Upper lobe of left lung (tissue), 6 donors: ENCODE measurements around the gene COG3. TPM values are rescaled to one million over a fixed set of nuclear protein-coding genes. Genes with fewer than 3 reads are reported as not detected.

Experiments
- ATAC-seq, 2 donors: fragments of 200-7000 bp; cut with Tn5 transposase; one replicate each; pipeline ENCODE4 v1.9.1; 2022; ENCODE audit warnings: mild to moderate bottlenecking in 2 of 2, moderate library complexity in 2 of 2; ENCODE audit not compliant: low FRiP score in 2 of 2
- DNase-seq, 2 donors: peaks; one replicate each; pipeline ENCODE4 v3.0.0-alpha.2; 2019 to 2020
- H3K27ac ChIP-seq, 4 donors: fragments of 200-600 bp; sonication (generic); one replicate each; pipeline ENCODE4 v1.5.1; 2016 to 2019
- H3K27me3 ChIP-seq, 4 donors: fragments of 200-600 bp; sonication (generic); one replicate each; pipeline ENCODE4 v1.5.1; 2017 to 2019
- H3K36me3 ChIP-seq, 4 donors: fragments of 200-600 bp; sonication (generic); one replicate each; pipeline ENCODE4 v1.5.1; 2016 to 2019
- H3K4me1 ChIP-seq, 4 donors: fragments of 200-600 bp; sonication (generic); one replicate each; pipeline ENCODE4 v1.5.1; 2018 to 2019
- H3K4me3 ChIP-seq, 4 donors: fragments of 200-600 bp; sonication (generic); one replicate each; pipeline ENCODE4 v1.5.1; 2017 to 2019; ENCODE audit warnings: mild to moderate bottlenecking in 2 of 4, moderate library complexity in 1 of 4
- H3K9me3 ChIP-seq, 4 donors: fragments of 200-600 bp; sonication (generic); one replicate each; pipeline ENCODE4 v1.5.1; 2018 to 2019
- CTCF ChIP-seq, 6 experiments: fragments of 450-650 bp in 4 of 6; fragments of 200-600 bp in 2 of 6; sonication (generic) in 2 of 6; IDR thresholded peaks; one replicate each; pipeline ENCODE4 v1.5.1; 2016 to 2019; ENCODE audit warnings: antibody characterized with exemption in 6 of 6
- EP300 ChIP-seq, 4 donors: sonication (generic); formaldehyde crosslinking; IDR thresholded peaks; one replicate each; pipeline ENCODE4 v1.5.1; 2017; ENCODE audit warnings: antibody characterized with exemption in 4 of 4, control low read depth in 2 of 4
- POLR2A ChIP-seq, 4 donors: fragments of 450-650 bp; IDR thresholded peaks; one replicate each; pipeline ENCODE4 v1.5.1; 2016 to 2017; ENCODE audit warnings: antibody characterized with exemption in 4 of 4, mild to moderate bottlenecking in 2 of 4
- POLR2AphosphoS5 ChIP-seq, 2 donors: sonication (generic); formaldehyde crosslinking; IDR thresholded peaks; one replicate each; pipeline ENCODE4 v1.5.1; 2017; ENCODE audit warnings: antibody characterized with exemption in 2 of 2
- WGBS, 2 donors: methylation state at CpG; one replicate each; pipeline ENCODE4 v1.1.5; 2017 to 2018; 5-methylcytosine and 5-hydroxymethylcytosine counted together
- total RNA-seq, 6 donors: library from RNA; depleted of rRNA in 4 of 6; stranded (reverse); fragments of >200 nt in 4 of 6; gene quantifications; one replicate each; pipeline versions ENCODE4 v1.1.0 to v1.2.1, GENCODE V29; 2016 to 2021
- donor health status: DM: no; HTN: no; CAD: no; lungs with moderate emphysema.
- donor health status: DM: no; HTN: yes; CAD: no; lungs with severe emphysema.

The COG3 gene
- total RNA-seq, 6 donors from 2014 or later: 20.5 to 48.2 (median 38.8) TPM

GRCh38 chr13:45447050-45447661 lies 17.6 kb upstream of the COG3 start:
- WGBS, 2 donors: 76 to 82% methylated on average over 8 to 9 of the region's 9 CpGs
- H3K27ac ChIP-seq: no peak overlapping the region
- no peaks in the 10 kb centered on the region for H3K36me3 ChIP-seq
- DNase-seq: no peak
- H3K9me3 ChIP-seq: no peaks in the 10 kb centered on the region
- no peak overlapping the region for H3K4me3 ChIP-seq
- TF ChIP-seq POLR2AphosphoS5 (IDR thresholded peaks at IDR 0.05) (no peak), EP300 (IDR thresholded peaks at IDR 0.05) (no peak), POLR2A (IDR thresholded peaks at IDR 0.05) (no peak), CTCF (IDR thresholded peaks at IDR 0.05) (no peak)
- no peak for ATAC-seq
- H3K27me3 ChIP-seq: no peaks in the 10 kb centered on the region
- no peaks in the 10 kb centered on the region for H3K4me1 ChIP-seq

GRCh38 chr13:45448965-45449559 lies 15.7 kb upstream of the COG3 start:
- 100% methylated on average over 1 of the region's 1 CpG for WGBS, 2 donors
- no peaks in the 10 kb centered on the region for H3K27me3 ChIP-seq
- ATAC-seq: no peak

GRCh38 chr13:45451282-45451681 lies 13.5 kb upstream of the COG3 start:
- TF ChIP-seq EP300 (IDR thresholded peaks at IDR 0.05) (no peak), CTCF (IDR thresholded peaks at IDR 0.05) (no peak), POLR2AphosphoS5 (IDR thresholded peaks at IDR 0.05) (no peak), POLR2A (IDR thresholded peaks at IDR 0.05) (no peak)
- Histone ChIP-seq H3K27me3 (no peaks in the 10 kb centered on the region), H3K4me1 (no peaks in the 10 kb centered on the region), H3K27ac (no peak overlapping the region), H3K9me3 (no peaks in the 10 kb centered on the region), H3K4me3 (no peak overlapping the region), H3K36me3 (no peaks in the 10 kb centered on the region)
- DNase-seq: no peak
- WGBS, 2 donors: 93 to 96% methylated on average over 4 of the region's 4 CpGs
- no peak for ATAC-seq

More at GRCh38 chr13:45448965-45449559, 15.7 kb upstream of the COG3 start:
- TF ChIP-seq POLR2AphosphoS5 (IDR thresholded peaks at IDR 0.05) (no peak), POLR2A (IDR thresholded peaks at IDR 0.05) (no peak), EP300 (IDR thresholded peaks at IDR 0.05) (no peak), CTCF (IDR thresholded peaks at IDR 0.05) (no peak)
- Histone ChIP-seq H3K9me3 (no peaks in the 10 kb centered on the region), H3K4me3 (no peak overlapping the region), H3K4me1 (no peaks in the 10 kb centered on the region), H3K36me3 (no peaks in the 10 kb centered on the region), H3K27ac (no peak overlapping the region)
- no peak for DNase-seq

GRCh38 chr13:45454204-45454603 lies 10.5 kb upstream of the COG3 start:
- Histone ChIP-seq H3K4me3 (no peak overlapping the region), H3K4me1 (no peaks in the 10 kb centered on the region), H3K9me3 (peaks cover 0 to 5% (median 2%) of the 10 kb centered on the region in 4 donors), H3K27ac (no peak overlapping the region), H3K36me3 (no peaks in the 10 kb centered on the region), H3K27me3 (no peaks in the 10 kb centered on the region)
- TF ChIP-seq POLR2A (IDR thresholded peaks at IDR 0.05) (no peak), POLR2AphosphoS5 (IDR thresholded peaks at IDR 0.05) (no peak), CTCF (IDR thresholded peaks at IDR 0.05) (no peak), EP300 (IDR thresholded peaks at IDR 0.05) (no peak)
- no peak for ATAC-seq
- no peak for DNase-seq
- 79 to 82% methylated on average over 7 of the region's 7 CpGs for WGBS, 2 donors
